ENCODE measurements around the gene PDE11A.

GRCh38 chr2:177597759-177598158, 474.8 kb downstream of the PDE11A start:
- TF ChIP-seq JUND (IDR thresholded peaks at IDR 0.05) = no peak
- no peak for TF ChIP-seq TAF1 (conservative IDR thresholded peaks at IDR 0.05)
